Measurements from ENCODE around the gene ACTL9.

Gene ACTL9

GRCh38 chr19:8684001-8684902 is 14.3 kb downstream of the ACTL9 start:
- no peak for DNase-seq (ENCODE audit: low spot score)

GRCh38 chr19:8682931-8683330 is 15.7 kb downstream of the ACTL9 start:
- DNase-seq (ENCODE audit: low spot score), result no peak

GRCh38 chr19:8682472-8682871 is 16.1 kb downstream of the ACTL9 start:
- no peak for DNase-seq (ENCODE audit: low spot score)

GRCh38 chr19:8681345-8682029 is 17.1 kb downstream of the ACTL9 start:
- DNase-seq (ENCODE audit: low spot score), result no peak

- DNase-seq (ENCODE audit: low spot score), result no peak
Observed at GRCh38 chr19:8680676-8681344, 17.8 kb downstream of the ACTL9 start.

GRCh38 chr19:8678244-8678807 is 20.3 kb downstream of the ACTL9 start:
- no peak for DNase-seq (ENCODE audit: low spot score)

GRCh38 chr19:8675066-8675465 is 23.5 kb downstream of the ACTL9 start:
- DNase-seq (ENCODE audit: low spot score), result no peak

- DNase-seq (ENCODE audit: low spot score), result no peak
Observed at GRCh38 chr19:8673276-8673891, 25.2 kb downstream of the ACTL9 start.

- no peak for DNase-seq (ENCODE audit: low spot score)
Observed at GRCh38 chr19:8666814-8667405, 31.7 kb downstream of the ACTL9 start.

GRCh38 chr19:8665468-8666213 is 33.0 kb downstream of the ACTL9 start:
- DNase-seq (ENCODE audit: low spot score), result no peak

- no peak for DNase-seq (ENCODE audit: low spot score)
Observed at GRCh38 chr19:8664671-8665057, 33.9 kb downstream of the ACTL9 start.

- DNase-seq (ENCODE audit: low spot score), result no peak
Observed at GRCh38 chr19:8663920-8664670, 34.5 kb downstream of the ACTL9 start.

GRCh38 chr19:8662263-8662662 is 36.3 kb downstream of the ACTL9 start:
- no peak for DNase-seq (ENCODE audit: low spot score)

GRCh38 chr19:8659905-8660304 is 38.7 kb downstream of the ACTL9 start:
- DNase-seq (ENCODE audit: low spot score), result no peak

GRCh38 chr19:8657869-8658268 is 40.7 kb downstream of the ACTL9 start:
- no peak for DNase-seq (ENCODE audit: low spot score)

- DNase-seq (ENCODE audit: low spot score), result no peak
Observed at GRCh38 chr19:8655340-8655709, 43.3 kb downstream of the ACTL9 start.

- DNase-seq (ENCODE audit: low spot score), result peak; percentile 64
Observed at GRCh38 chr19:8654591-8655339, 43.8 kb downstream of the ACTL9 start.

GRCh38 chr19:8648240-8648639 is 50.4 kb downstream of the ACTL9 start:
- DNase-seq (ENCODE audit: low spot score), result no peak

Data from HuH-7 (cell line).